K562 (cell line): Measurements from ENCODE around the gene CPED1. TPM values are rescaled to one million over a fixed set of nuclear protein-coding genes. Genes with fewer than 3 reads are reported as not detected.

ENCODE experiments used
- ARID4B ChIP-seq: sonication (generic); formaldehyde crosslinking; IDR thresholded peaks from 2 replicates; pipeline ENCODE4 v1.8.0; 2022; ENCODE audit warnings: mild to moderate bottlenecking, missing genetic modification reagents
- ARNT ChIP-seq, 2 experiments: fragments of 450-650 bp; IDR thresholded peaks; 2 replicates each; pipeline ENCODE4 v1.6.1; 2016; ENCODE audit warnings: mild to moderate bottlenecking in 1 of 2
- BCOR ChIP-seq: fragments of 450-650 bp; IDR thresholded peaks from 2 replicates; pipeline ENCODE4 v1.6.1; 2016
- BRF2 ChIP-seq: IDR thresholded peaks from 3 replicates; pipeline ENCODE4 v1.6.1; 2011; ENCODE audit warnings: borderline replicate concordance, mild to moderate bottlenecking; ENCODE audit not compliant: insufficient read length, insufficient read depth
- C11orf30 ChIP-seq: fragments of 450-650 bp; IDR thresholded peaks from 2 replicates; pipeline ENCODE4 v1.6.1; 2016; ENCODE audit warnings: low read depth, mild to moderate bottlenecking
- CBX5 ChIP-seq: IDR thresholded peaks from 2 replicates; pipeline ENCODE4 v1.6.1; 2014; ENCODE audit warnings: low read depth, borderline replicate concordance
- E2F3 ChIP-seq: fragments of 250-450 bp; sonication (Bioruptor Pico); IDR thresholded peaks from 2 replicates; pipeline ENCODE4 v1.4.0; 2020; ENCODE audit warnings: mild to moderate bottlenecking
- E2F6 ChIP-seq, 2 experiments: IDR thresholded peaks; 2 replicates each; pipeline ENCODE4 v1.6.1; 2011; ENCODE audit warnings: borderline replicate concordance in 1 of 2, control low read depth in 1 of 2, low read depth in 1 of 2, low read length in 1 of 2, mild to moderate bottlenecking in 1 of 2, mixed read lengths in 1 of 2, moderate library complexity in 1 of 2; ENCODE audit not compliant: insufficient read depth in 1 of 2, insufficient read length in 1 of 2, poor library complexity in 1 of 2, severe bottlenecking in 1 of 2; ENCODE audit errors: extremely low read depth in 1 of 2
- HNRNPH1 ChIP-seq: fragments of 200-400 bp; formaldehyde crosslinking; optimal IDR thresholded peaks from 2 replicates; pipeline ENCODE3; 2017; ENCODE audit warnings: low read depth, mild to moderate bottlenecking, low read length, moderate library complexity
- HOMEZ ChIP-seq: fragments of 250-450 bp; sonication (Bioruptor Pico); IDR thresholded peaks from 2 replicates; pipeline ENCODE4 v1.4.0; 2020; ENCODE audit warnings: mild to moderate bottlenecking, moderate library complexity
- MTA3 ChIP-seq: fragments of 450-650 bp; formaldehyde crosslinking; IDR thresholded peaks from 2 replicates; pipeline ENCODE4 v1.6.1; 2017; ENCODE audit warnings: mild to moderate bottlenecking, borderline replicate concordance
- PHB2 ChIP-seq: fragments of 450-650 bp; IDR thresholded peaks from 2 replicates; pipeline ENCODE4 v1.6.1; 2017; ENCODE audit warnings: low read depth
- TFAM ChIP-seq: fragments of 250-450 bp; sonication (Bioruptor Pico); conservative IDR thresholded peaks from 2 replicates; pipeline ENCODE4 v1.5.0; 2021; ENCODE audit warnings: mild to moderate bottlenecking, moderate library complexity
- TRIM28 ChIP-seq: fragments of 450-650 bp; IDR thresholded peaks from 2 replicates; pipeline ENCODE4 v1.6.1; 2017
- YBX1 ChIP-seq: fragments of 450-650 bp; IDR thresholded peaks from 2 replicates; pipeline ENCODE4 v1.7.1; 2016; ENCODE audit warnings: mild to moderate bottlenecking
- ZBTB8A ChIP-seq: fragments of 450-650 bp; IDR thresholded peaks from 2 replicates; pipeline ENCODE4 v1.6.1; 2018; ENCODE audit warnings: mild to moderate bottlenecking, moderate library complexity; ENCODE audit not compliant: partially characterized antibody
- ZNF121 ChIP-seq: sonication (generic); formaldehyde crosslinking; conservative IDR thresholded peaks from 2 replicates; pipeline ENCODE4 v1.8.0; 2022; ENCODE audit warnings: missing genetic modification reagents
- ZNF165 ChIP-seq: fragments of 250-450 bp; sonication (Bioruptor Pico); IDR thresholded peaks from 2 replicates; pipeline ENCODE4 v1.4.0; 2020; ENCODE audit warnings: borderline replicate concordance
- ZNF583 ChIP-seq: fragments of 250-450 bp; sonication (Bioruptor Pico); IDR thresholded peaks from 2 replicates; pipeline ENCODE4 v1.4.0; 2020
- ZNF740 ChIP-seq, 3 experiments: fragments of 200-800 bp in 1 of 3; sonication (Bioruptor generic) in 1 of 3; sonication (generic) in 1 of 3; formaldehyde crosslinking in 1 of 3; IDR thresholded peaks; 2 replicates each; pipeline versions ENCODE4 v1.6.1 to v1.8.0; 2016 to 2022; ENCODE audit warnings: mild to moderate bottlenecking in 2 of 3, missing compliant biosample characterization in 2 of 3, missing genetic modification characterization in 2 of 3, missing genetic modification reagents in 1 of 3
- polyA plus RNA-seq, 8 experiments: library from polyadenylated mRNA; depleted of rRNA in 4 of 8; stranded (reverse) in 5 of 8; unstranded in 3 of 8; fragments of >200 nt; fragmentation: Nextera tagmentation in 2 of 8; fragmentation: Illumina TruSeq in 1 of 8; extraction: Ambion mirVana in 2 of 8; extraction: Trizol in 1 of 8; gene quantifications; 2 replicates each; pipeline versions ENCODE4 v1.2.1 to v1.2.3, GENCODE V29; 2011 to 2014; ENCODE audit warnings: inconsistent platforms in 1 of 8, missing spikeins in 1 of 8
- total RNA-seq, 7 experiments: library from RNA; depleted of rRNA in 6 of 7; stranded (reverse); fragments of >200 nt in 6 of 7; fragmentation: Illumina TruSeq in 2 of 7; extraction: Trizol in 2 of 7; gene quantifications; 2 replicates each; pipeline versions ENCODE4 v1.2.1 to v1.2.3, GENCODE V29; 2011 to 2021; ENCODE audit warnings: low replicate concordance in 1 of 7

The CPED1 gene
- total and polyA plus RNA-seq, 9 of the 15 experiments (the other 6 are each of a cell fraction or from before 2014, with no cell fraction given) = 195 to 393 (median 290) TPM

GRCh38 chr7:121285066-121285667 is 296.7 kb downstream of the CPED1 start (continued):
- TF ChIP-seq ARID4B (CRISPR knock-in tag) (no peak), E2F3 (CRISPR knock-in tag) (no peak), TRIM28 (peak; percentile 88), C11orf30 (no peak), ARNT (IDR thresholded peaks at IDR 0.05) (no peak), TFAM (CRISPR knock-in tag) (no peak), BCOR (no peak), ZNF583 (CRISPR knock-in tag) (no peak), ZNF121 (CRISPR knock-in tag) (no peak), CBX5 (peak; percentile 72; the same call in 1 of the 2 replicates), YBX1 (no peak), ZNF165 (no peak), ZBTB8A (no peak), BRF2 (no peak), PHB2 (no peak), E2F6 (IDR thresholded peaks at IDR 0.05; ENCODE audit: borderline replicate concordance in 1 of 2, extremely low read depth in 1 of 2, insufficient read depth in 1 of 2, insufficient read length in 1 of 2, low read depth in 1 of 2, low read length in 1 of 2, poor library complexity in 1 of 2, severe bottlenecking in 1 of 2) (peak in 1 of 2 experiments; percentile 22), HOMEZ (CRISPR knock-in tag) (no peak), ZNF740 (CRISPR knock-in tag; IDR thresholded peaks at IDR 0.05) (no peak), ZNF740 (tag; IDR thresholded peaks at IDR 0.05) (no peak), MTA3 (no peak), HNRNPH1 (no peak)
